Common myeloid progenitor, CD34-positive (primary cell): ENCODE measurements around the gene MRAP2.
"Not testable (repeated sequence)": the region's sequence is repeated elsewhere in the genome, so short reads cannot be mapped to it uniquely, and the experiment has no call there.

ENCODE experiments used
- CTCF ChIA-PET: fragments of 350-600 bp; sonication (Branson Sonifier 250); formaldehyde crosslinking; loops from one replicate; lab custom pipeline; 2021; ENCODE audit warnings: antibody characterized with exemption; lab: Charles Lee
- POLR2A ChIA-PET: fragments of 350-600 bp; sonication (Branson Sonifier 250); formaldehyde crosslinking; loops from one replicate; lab custom pipeline; 2021; ENCODE audit warnings: antibody characterized with exemption; lab: Charles Lee
- DNase-seq, 3 donors: peaks; one replicate each; pipeline versions ENCODE4 v3.0.0 to v3.0.0-alpha.2; 2013
- H3K27ac ChIP-seq, 2 experiments: 1 replicate in 1 of 2; 2 replicates in 1 of 2; pipeline ENCODE4 v1.7.0; 2013; ENCODE audit warnings: inconsistent platforms in 2 of 2, low read length in 2 of 2, mild to moderate bottlenecking in 2 of 2, low read depth in 1 of 2, moderate library complexity in 1 of 2; ENCODE audit not compliant: severe bottlenecking in 2 of 2, insufficient read depth in 1 of 2, poor library complexity in 1 of 2
- H3K27me3 ChIP-seq, 5 experiments: replicated peaks in 2 of 5; 1 replicate in 3 of 5; 2 replicates in 2 of 5; pipeline versions ENCODE4 v1.6.1 to v1.7.0; 2013; ENCODE audit warnings: low read length in 4 of 5, mild to moderate bottlenecking in 2 of 5, moderate library complexity in 2 of 5, inconsistent platforms in 1 of 5; ENCODE audit not compliant: insufficient read depth in 5 of 5, control insufficient read depth in 4 of 5
- H3K36me3 ChIP-seq, 4 experiments: 1 replicate in 2 of 4; 2 replicates in 2 of 4; pipeline versions ENCODE4 v1.6.1 to v1.7.0; 2013; ENCODE audit warnings: low read length in 3 of 4, control low read depth in 1 of 4, mild to moderate bottlenecking in 1 of 4; ENCODE audit not compliant: control insufficient read depth in 4 of 4, insufficient read depth in 4 of 4
- H3K4me1 ChIP-seq, 4 experiments: 1 replicate in 3 of 4; 2 replicates in 1 of 4; pipeline versions ENCODE4 v1.6.1 to v1.7.1; 2013; ENCODE audit warnings: low read length in 3 of 4, mild to moderate bottlenecking in 3 of 4, control low read depth in 1 of 4, inconsistent platforms in 1 of 4, moderate library complexity in 1 of 4; ENCODE audit not compliant: control insufficient read depth in 4 of 4, insufficient read depth in 4 of 4; ENCODE audit errors: control extremely low read depth in 1 of 4
- H3K4me3 ChIP-seq, 7 experiments: 1 replicate in 4 of 7; 2 replicates in 3 of 7; pipeline versions ENCODE4 v1.5.1 to v1.7.0; 2013; ENCODE audit warnings: mild to moderate bottlenecking in 7 of 7, low read length in 6 of 7, moderate library complexity in 6 of 7, inconsistent platforms in 2 of 7, low read depth in 2 of 7, control low read depth in 1 of 7; ENCODE audit not compliant: insufficient read depth in 4 of 7, control insufficient read depth in 1 of 7; ENCODE audit errors: extremely low read depth in 1 of 7
- H3K9me3 ChIP-seq, 5 experiments: 1 replicate in 4 of 5; 2 replicates in 1 of 5; pipeline versions ENCODE4 v1.6.1 to v1.7.1; 2013; ENCODE audit warnings: low read length in 4 of 5, mild to moderate bottlenecking in 2 of 5, inconsistent platforms in 1 of 5, low read depth in 1 of 5, moderate library complexity in 1 of 5; ENCODE audit not compliant: control insufficient read depth in 4 of 5, insufficient read depth in 2 of 5; ENCODE audit errors: control extremely low read depth in 1 of 5
- WGBS: methylation state at CpG from one replicate; pipeline ENCODE4 v1.1.5; 2013; ENCODE audit not compliant: insufficient coverage; 5-methylcytosine and 5-hydroxymethylcytosine counted together

Gene MRAP2

DNA sequence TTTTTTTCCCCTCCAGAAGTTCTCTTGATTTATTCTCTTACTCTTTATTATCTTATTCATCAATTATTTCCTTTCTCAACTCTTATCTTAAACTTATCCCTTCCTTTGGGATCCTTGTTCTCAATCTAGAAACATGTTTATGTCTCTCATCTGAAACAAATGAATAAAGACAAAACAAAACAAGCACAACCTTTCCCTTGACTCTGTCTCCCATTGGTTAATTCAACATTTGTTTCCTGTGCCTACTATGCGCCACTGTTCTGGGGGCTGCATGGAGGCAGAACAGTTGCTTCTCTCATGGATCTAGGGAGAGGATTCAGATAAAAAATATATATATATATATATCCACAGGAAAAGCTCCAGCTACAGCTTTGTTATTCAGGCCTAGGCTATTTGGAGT is 5.2 kb upstream of the MRAP2 start:
- no peak overlapping the region for H3K27ac ChIP-seq
- no CpG with 5 or more reads among the region's 1 CpG for WGBS
- ChIA-PET CTCF (no interaction called here), POLR2A (no interaction called here)
- no peaks in the 10 kb centered on the region for H3K36me3 ChIP-seq
- H3K4me3 ChIP-seq = no peak overlapping the region
- no peak for DNase-seq
- H3K4me1 ChIP-seq = peaks cover 0 to 4% (median 2%) of the 10 kb centered on the region in 4 experiments
- H3K9me3 ChIP-seq = peaks cover 0 to 3% (median 0%) of the 10 kb centered on the region in 5 experiments
- peaks cover 0 to 13% (median 9%) of the 10 kb centered on the region in 5 experiments for H3K27me3 ChIP-seq

DNA sequence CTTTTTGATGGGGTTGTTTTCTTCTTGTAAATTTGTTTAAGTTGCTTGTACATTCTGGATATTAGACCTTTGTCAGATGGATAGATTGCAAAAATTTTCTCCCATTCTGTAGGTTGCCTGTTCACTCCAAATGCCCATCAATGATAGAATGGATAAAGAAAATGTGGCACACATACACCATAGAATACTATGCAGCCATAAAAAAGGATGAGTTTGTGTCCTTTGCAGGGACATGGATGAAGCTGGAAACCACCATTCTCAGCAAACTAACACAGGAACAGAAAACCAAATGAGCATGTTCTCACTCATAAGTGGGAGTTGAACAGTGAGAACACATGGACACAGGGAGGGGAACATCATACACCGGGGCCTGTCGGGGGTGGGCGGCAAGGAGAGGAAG is 1.6 kb upstream of the MRAP2 start:
- DNase-seq, H3K9me3 ChIP-seq, H3K36me3 ChIP-seq, CTCF ChIA-PET, H3K4me3 ChIP-seq, H3K27ac ChIP-seq, POLR2A ChIA-PET: not testable (repeated sequence)
- H3K4me1 ChIP-seq = peaks cover 0 to 16% (median 11%) of the 10 kb centered on the region in 4 experiments
- 100% methylated on average over 3 of the region's 3 CpGs for WGBS
- H3K27me3 ChIP-seq = peaks cover 0 to 32% (median 23%) of the 10 kb centered on the region in 5 experiments

DNA sequence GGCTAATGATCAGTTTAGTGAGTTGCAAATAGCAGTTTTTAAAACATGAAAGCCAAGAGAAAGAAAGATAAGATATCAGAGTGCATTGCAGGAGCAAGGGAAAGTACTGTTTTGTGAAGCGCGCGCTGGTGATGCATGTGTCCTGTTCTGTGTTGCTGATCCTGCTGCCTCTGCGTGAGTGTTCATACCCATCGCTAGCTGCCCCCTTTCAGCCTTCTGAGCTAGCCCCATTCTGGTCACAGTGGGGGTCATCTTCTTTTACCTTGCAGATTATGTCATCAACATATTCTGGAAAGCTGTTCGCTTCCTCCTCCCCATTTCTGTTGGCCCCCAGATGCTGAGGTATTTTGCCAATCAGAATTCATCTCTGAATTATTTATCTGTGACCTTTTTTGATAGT is 1.9 kb downstream of the MRAP2 start:
- WGBS = 98% methylated on average over 6 of the region's 6 CpGs
- Histone ChIP-seq H3K4me1 (peaks cover 0 to 16% (median 11%) of the 10 kb centered on the region in 4 experiments), H3K9me3 (no peaks in the 10 kb centered on the region), H3K27ac (no peak overlapping the region), H3K4me3 (no peak overlapping the region), H3K36me3 (no peaks in the 10 kb centered on the region), H3K27me3 (peaks cover 0 to 32% (median 23%) of the 10 kb centered on the region in 5 experiments)
- ChIA-PET POLR2A (interaction anchor here (0.7 kb wide), 1 partner anchor 11 kb away, joined by 3 read pairs; no protein-coding TSS in a partner anchor), CTCF (interaction anchor here (0.6 kb wide), 1 partner anchor 522 kb away, joined by 4 read pairs; no protein-coding TSS in a partner anchor)
- no peak for DNase-seq

DNA sequence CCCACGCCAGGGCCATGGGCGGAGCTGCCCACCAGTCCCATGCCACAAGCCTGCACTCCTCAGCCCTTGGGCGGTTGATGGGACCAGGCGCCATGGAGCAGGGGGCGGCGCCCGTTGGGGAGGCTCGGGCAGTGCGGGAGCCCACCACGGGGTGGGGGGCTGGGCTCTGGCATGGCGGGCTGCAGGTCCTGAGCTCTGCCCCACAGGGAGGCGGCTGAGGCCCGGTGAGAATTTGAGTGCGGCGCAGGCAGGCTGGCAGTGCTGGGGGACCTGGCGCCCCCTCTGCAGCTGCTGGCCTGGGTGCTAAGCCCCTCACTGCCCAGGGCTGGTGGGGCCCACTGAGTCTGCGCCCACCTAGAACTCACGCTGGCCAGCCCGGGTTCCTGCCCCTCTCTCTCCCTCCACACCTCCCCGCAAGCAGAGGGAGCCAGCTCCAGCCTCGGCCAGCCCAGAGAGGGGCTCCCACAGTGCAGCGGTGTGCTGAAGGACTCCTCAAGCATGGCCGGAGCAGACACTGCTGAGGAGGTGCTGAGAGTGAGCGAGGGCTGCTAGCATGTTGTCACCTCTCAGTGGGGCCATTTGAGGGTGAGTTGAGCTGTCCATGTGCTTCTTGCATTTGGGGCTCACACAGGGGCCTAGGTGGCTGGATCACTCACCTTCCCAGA is 4.0 kb downstream of the MRAP2 start:
- 100% methylated on average over 17 of the region's 24 CpGs for WGBS
- Histone ChIP-seq H3K4me3 (no peak overlapping the region), H3K9me3 (no peaks in the 10 kb centered on the region), H3K27me3 (peaks cover 0 to 30% (median 19%) of the 10 kb centered on the region in 5 experiments), H3K27ac (no peak overlapping the region), H3K4me1 (peaks cover 0 to 16% (median 11%) of the 10 kb centered on the region in 4 experiments), H3K36me3 (no peaks in the 10 kb centered on the region)
- DNase-seq = no peak
- POLR2A ChIA-PET = no interaction called here
- CTCF ChIA-PET = no interaction called here

GRCh38 chr6:84042603-84043002 is 9.0 kb downstream of the MRAP2 start:
- Histone ChIP-seq H3K9me3 (no peaks in the 10 kb centered on the region), H3K4me1 (no peaks in the 10 kb centered on the region), H3K36me3 (no peaks in the 10 kb centered on the region), H3K27ac (no peak overlapping the region), H3K27me3 (no peaks in the 10 kb centered on the region), H3K4me3 (no peak overlapping the region)
- DNase-seq = peak in 2 of 3 donors; percentile 20 to 34
- POLR2A ChIA-PET = no interaction called here
- CTCF ChIA-PET = interaction anchor here (0.5 kb wide), 1 partner anchor 330 kb away, joined by 3 read pairs; no protein-coding TSS in a partner anchor
- no CpG with 5 or more reads among the region's 1 CpG for WGBS

GRCh38 chr6:84043555-84043954 is 10.0 kb downstream of the MRAP2 start:
- DNase-seq = no peak
- ChIA-PET POLR2A (no interaction called here), CTCF (no interaction called here)
- H3K36me3 ChIP-seq = no peaks in the 10 kb centered on the region
- no peak overlapping the region for H3K4me3 ChIP-seq
- H3K9me3 ChIP-seq = no peaks in the 10 kb centered on the region
- WGBS = 100% methylated on average over 1 of the region's 1 CpG
- no peaks in the 10 kb centered on the region for H3K27me3 ChIP-seq
- no peaks in the 10 kb centered on the region for H3K4me1 ChIP-seq
- H3K27ac ChIP-seq = no peak overlapping the region

DNA sequence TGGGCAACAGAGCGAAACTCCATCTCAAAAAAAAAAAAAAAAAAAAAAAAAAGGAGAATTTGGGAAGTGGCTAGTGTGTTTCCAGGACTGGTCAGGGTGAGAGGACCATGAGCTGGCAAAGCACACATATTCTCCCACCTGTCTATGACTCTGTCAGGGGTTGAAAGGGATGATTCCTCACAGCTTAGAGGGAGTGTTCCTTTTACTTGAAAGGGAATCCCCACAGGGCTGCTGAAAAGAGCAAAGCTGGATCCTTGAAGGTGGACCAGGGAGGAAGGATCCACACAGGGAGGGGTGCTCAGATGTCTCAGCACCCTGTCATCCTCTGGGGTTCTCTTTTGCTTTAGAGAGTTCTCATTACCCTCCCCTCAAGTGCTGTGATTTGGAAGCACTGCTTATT is 13.2 kb downstream of the MRAP2 start:
- Histone ChIP-seq H3K27me3 (no peaks in the 10 kb centered on the region), H3K27ac (no peak overlapping the region), H3K4me3 (no peak overlapping the region), H3K9me3 (no peaks in the 10 kb centered on the region), H3K36me3 (no peaks in the 10 kb centered on the region), H3K4me1 (no peaks in the 10 kb centered on the region)
- CTCF ChIA-PET = no interaction called here
- POLR2A ChIA-PET = no interaction called here
- no CpG with 5 or more reads among the region's 1 CpG for WGBS
- no peak for DNase-seq
